ENCODE data around the gene FUNDC2.

GRCh38 chrX:155055494-155055893, 28.9 kb downstream of the FUNDC2 start:
- TF ChIP-seq CTCF (conservative IDR thresholded peaks at IDR 0.05; ENCODE audit: low read depth, low read length): no peak
- TF ChIP-seq EZH2phosphoT487 (IDR thresholded peaks at IDR 0.05; ENCODE audit: borderline replicate concordance, low read length): no peak

Data from PC-3 (cell line).